K562 (cell line): ENCODE measurements around the gene HOXB5. TPM values are rescaled to one million over a fixed set of nuclear protein-coding genes. Genes with fewer than 3 reads are reported as not detected.

Source experiments
- ATAC-seq: fragments of 200-7000 bp; cut with Tn5 transposase; 3 replicates; pipeline ENCODE4 v1.9.1; 2020; ENCODE audit warnings: moderate library complexity
- BruUV-seq: library from RNA; stranded (reverse); fragments of 400-500 nt; replicated peaks from 2 replicates; lab custom pipeline; 2021; lab: Mats Ljungman, UMichigan
- CTCF ChIA-PET: fragments of 300-600 bp; formaldehyde crosslinking; extraction: SDS; loops from one replicate; lab custom pipeline; 2021; ENCODE audit warnings: low intra/inter-chr PET ratio; lab: Yijun Ruan, JAX
- POLR2A ChIA-PET: fragments of 300-600, 350-650 bp; sonication (Branson Sonifier 250); formaldehyde crosslinking; extraction: SDS; loops from one replicate; lab custom pipeline; 2021; ENCODE audit warnings: antibody characterized with exemption, inconsistent platforms; lab: Yijun Ruan, JAX
- DNase-seq, 4 experiments: peaks; one replicate each; pipeline versions ENCODE4 v3.0.0 to v3.0.0-alpha.2; 2011 to 2018; ENCODE audit warnings: low spot score in 3 of 4, mixed read lengths in 3 of 4; ENCODE audit errors: extremely low read depth in 1 of 4
- FAIRE-seq: peaks from 2 replicates; lab custom pipeline; 2011; peaks lifted over from hg19 to GRCh38; lab: Jason Lieb, UNC
- H2AFZ ChIP-seq: 2 replicates; pipeline ENCODE4 v1.6.0; 2011; ENCODE audit warnings: low read depth, low read length, control low read depth, inconsistent platforms
- H3K27ac ChIP-seq: fragments of 200-600 bp; 3 replicates; pipeline ENCODE4 v1.8.0; 2011; ENCODE audit warnings: low read depth, mild to moderate bottlenecking, control low read depth, inconsistent platforms, low read length, moderate library complexity, mixed read lengths; ENCODE audit errors: extremely low read depth
- H3K27me3 ChIP-seq, 2 experiments: fragments of 300-600 bp in 1 of 2; 2 replicates in 1 of 2; 3 replicates in 1 of 2; pipeline versions ENCODE4 v1.6.0 to v1.8.0; 2011; ENCODE audit warnings: inconsistent platforms in 2 of 2, low read length in 2 of 2, mild to moderate bottlenecking in 1 of 2, mixed read lengths in 1 of 2, moderate library complexity in 1 of 2; ENCODE audit not compliant: control insufficient read depth in 2 of 2, insufficient read depth in 2 of 2
- H3K36me3 ChIP-seq: fragments of 300-600 bp; 3 replicates; pipeline ENCODE4 v1.8.0; 2011; ENCODE audit warnings: mild to moderate bottlenecking, low read length, inconsistent platforms; ENCODE audit not compliant: control insufficient read depth, insufficient read depth
- H3K4me1 ChIP-seq, 2 experiments: fragments of 200-600 bp in 1 of 2; replicated peaks in 1 of 2; 2 replicates in 1 of 2; 3 replicates in 1 of 2; pipeline versions ENCODE4 v1.5.1 to v1.8.0; 2011; ENCODE audit warnings: inconsistent platforms in 2 of 2, low read length in 2 of 2, mild to moderate bottlenecking in 1 of 2, mixed read lengths in 1 of 2, moderate library complexity in 1 of 2; ENCODE audit not compliant: control insufficient read depth in 2 of 2, insufficient read depth in 2 of 2
- H3K4me2 ChIP-seq: 2 replicates; pipeline ENCODE4 v1.6.1; 2011; ENCODE audit warnings: low read length, control low read depth, inconsistent platforms, mixed read lengths; ENCODE audit not compliant: insufficient read depth
- H3K4me3 ChIP-seq: fragments of 200-600 bp; sonication (generic), shearing (Covaris generic); 2 replicates; pipeline ENCODE4 v1.5.1; 2016; ENCODE audit warnings: control low read depth, inconsistent platforms
- H3K79me2 ChIP-seq: fragments of 200-600 bp; 3 replicates; pipeline ENCODE4 v1.8.0; 2011; ENCODE audit warnings: low read length, inconsistent platforms; ENCODE audit not compliant: control insufficient read depth, insufficient read depth
- H3K9ac ChIP-seq, 2 experiments: 2 replicates each; pipeline versions ENCODE4 v1.6.0 to v1.6.1; 2011; ENCODE audit warnings: low read depth in 2 of 2, low read length in 2 of 2, control low read depth in 1 of 2, inconsistent platforms in 1 of 2, mild to moderate bottlenecking in 1 of 2, mixed read lengths in 1 of 2; ENCODE audit not compliant: insufficient read depth in 1 of 2
- H3K9me1 ChIP-seq: one replicate; pipeline ENCODE4 v1.6.0; 2011; ENCODE audit warnings: inconsistent platforms, mild to moderate bottlenecking, low read length, moderate library complexity; ENCODE audit not compliant: control insufficient read depth, insufficient read depth
- H3K9me3 ChIP-seq: replicated peaks from 2 replicates; pipeline ENCODE4 v1.5.1; 2011; ENCODE audit warnings: low read depth, low read length, inconsistent platforms; ENCODE audit not compliant: control insufficient read depth, insufficient read depth
- H4K20me1 ChIP-seq: replicated peaks from 2 replicates; pipeline ENCODE4 v1.6.1; 2011; ENCODE audit warnings: low read length, inconsistent platforms, mixed read lengths; ENCODE audit not compliant: control insufficient read depth, insufficient read depth
- BRF2 ChIP-seq: IDR thresholded peaks from 3 replicates; pipeline ENCODE4 v1.6.1; 2011; ENCODE audit warnings: borderline replicate concordance, mild to moderate bottlenecking; ENCODE audit not compliant: insufficient read length, insufficient read depth
- ELK1 ChIP-seq: sonication (generic); formaldehyde crosslinking; IDR thresholded peaks from 2 replicates; pipeline ENCODE4 v1.8.1; 2022; ENCODE audit warnings: missing genetic modification reagents
- ERF ChIP-seq: fragments of 450-650 bp; formaldehyde crosslinking; IDR thresholded peaks from 2 replicates; pipeline ENCODE4 v1.4.0; 2020; ENCODE audit warnings: mild to moderate bottlenecking, mixed read lengths
- FOXK2 ChIP-seq, 2 experiments: fragments of 450-650 bp; IDR thresholded peaks in 1 of 2; conservative IDR thresholded peaks in 1 of 2; 2 replicates each; pipeline ENCODE4 v1.6.1; 2016; ENCODE audit warnings: low read depth in 2 of 2, mild to moderate bottlenecking in 1 of 2
- NCOR1 ChIP-seq: fragments of 450-650 bp; IDR thresholded peaks from 2 replicates; pipeline ENCODE4 v1.6.1; 2016; ENCODE audit warnings: mild to moderate bottlenecking, moderate library complexity
- NR2C1 ChIP-seq, 2 experiments: fragments of 450-650 bp; IDR thresholded peaks; 2 replicates each; pipeline ENCODE4 v1.6.1; 2017; ENCODE audit warnings: mild to moderate bottlenecking in 2 of 2, antibody characterized with exemption in 1 of 2, inconsistent platforms in 1 of 2, missing compliant biosample characterization in 1 of 2, missing genetic modification characterization in 1 of 2
- NR2C2 ChIP-seq, 2 experiments: fragments of 200-800 bp in 1 of 2; sonication (Bioruptor generic) in 1 of 2; sonication (generic) in 1 of 2; formaldehyde crosslinking in 1 of 2; IDR thresholded peaks; 2 replicates each; pipeline versions ENCODE4 v1.6.1 to v1.8.0; 2016 to 2022; ENCODE audit warnings: mild to moderate bottlenecking in 1 of 2, missing compliant biosample characterization in 1 of 2, missing genetic modification characterization in 1 of 2, missing genetic modification reagents in 1 of 2
- RBM25 ChIP-seq: fragments of 200-400 bp; formaldehyde crosslinking; IDR thresholded peaks from 2 replicates; pipeline ENCODE4 v1.6.1; 2018; ENCODE audit warnings: low read length, low read depth, moderate library complexity; ENCODE audit not compliant: severe bottlenecking
- SMAD1 ChIP-seq: fragments of 150-350 bp; IDR thresholded peaks from 2 replicates; pipeline ENCODE4 v1.6.1; 2014; ENCODE audit warnings: low read length, low read depth; ENCODE audit not compliant: partially characterized antibody
- TAL1 ChIP-seq: fragments of 450-650 bp; IDR thresholded peaks from 2 replicates; pipeline ENCODE4 v1.6.1; 2016; ENCODE audit warnings: mild to moderate bottlenecking
- TCF15 ChIP-seq: fragments of 250-450 bp; sonication (Bioruptor Pico); IDR thresholded peaks from 2 replicates; pipeline ENCODE4 v1.8.0; 2022; ENCODE audit warnings: moderate library complexity, mild to moderate bottlenecking, inconsistent platforms
- XRCC5 ChIP-seq: fragments of 200-400 bp; formaldehyde crosslinking; IDR thresholded peaks from 2 replicates; pipeline ENCODE4 v1.6.1; 2017; ENCODE audit warnings: low read depth, mild to moderate bottlenecking, low read length
- YY1 ChIP-seq, 3 experiments: IDR thresholded peaks; 2 replicates each; pipeline ENCODE4 v1.6.1; 2011; ENCODE audit warnings: low read length in 2 of 3, mild to moderate bottlenecking in 2 of 3, moderate library complexity in 2 of 3, borderline replicate concordance in 1 of 3, control low read depth in 1 of 3, low read depth in 1 of 3; ENCODE audit not compliant: insufficient read depth in 3 of 3, insufficient replicate concordance in 2 of 3, control insufficient read depth in 1 of 3, insufficient read length in 1 of 3; ENCODE audit errors: extremely low read depth in 1 of 3
- ZKSCAN3 ChIP-seq: fragments of 250-450 bp; sonication (Bioruptor Pico); IDR thresholded peaks from 2 replicates; pipeline ENCODE4 v1.4.0; 2020
- ZKSCAN8 ChIP-seq: fragments of 200-800 bp; sonication (Bioruptor generic); IDR thresholded peaks from 2 replicates; pipeline ENCODE4 v1.6.1; 2016; ENCODE audit warnings: missing genetic modification characterization, missing compliant biosample characterization
- ZNF23 ChIP-seq: fragments of 250-450 bp; sonication (Bioruptor Pico); IDR thresholded peaks from 2 replicates; pipeline ENCODE4 v1.4.0; 2020; ENCODE audit warnings: mild to moderate bottlenecking
- WGBS: fragments of 100-300 bp; shearing (Covaris generic); methylation state at CpG from one replicate; pipeline ENCODE4 v1.1.6; 2016; ENCODE audit warnings: low coverage, mixed read lengths; ENCODE audit not compliant: insufficient coverage; ENCODE audit errors: missing lambda C conversion rate; 5-methylcytosine and 5-hydroxymethylcytosine counted together
- in situ Hi-C: fragments of 300-500 bp; cut with MboI; formaldehyde crosslinking; loops from 4 replicates; pipeline ENCODE4 v1.15.0; 2018; ENCODE audit warnings: inconsistent platforms, mixed read lengths
- intact Hi-C: fragments of 100-400 bp; cut with micrococcal nuclease; formaldehyde crosslinking; loops from 2 replicates; pipeline ENCODE4 v1.14.2; 2022
- polyA plus RNA-seq, 8 experiments: library from polyadenylated mRNA; depleted of rRNA in 4 of 8; stranded (reverse) in 5 of 8; unstranded in 3 of 8; fragments of >200 nt; fragmentation: Nextera tagmentation in 2 of 8; fragmentation: Illumina TruSeq in 1 of 8; extraction: Ambion mirVana in 2 of 8; extraction: Trizol in 1 of 8; gene quantifications; 2 replicates each; pipeline versions ENCODE4 v1.2.1 to v1.2.3, GENCODE V29; 2011 to 2014; ENCODE audit warnings: inconsistent platforms in 1 of 8, missing spikeins in 1 of 8
- total RNA-seq, 7 experiments: library from RNA; depleted of rRNA in 6 of 7; stranded (reverse); fragments of >200 nt in 6 of 7; fragmentation: Illumina TruSeq in 2 of 7; extraction: Trizol in 2 of 7; gene quantifications; 2 replicates each; pipeline versions ENCODE4 v1.2.1 to v1.2.3, GENCODE V29; 2011 to 2021; ENCODE audit warnings: low replicate concordance in 1 of 7

HOXB5 gene
- total and polyA plus RNA-seq, 9 of the 15 experiments (the other 6 are each of a cell fraction or from before 2014, with no cell fraction given): 0.24 to 2.7 (median 0.65) TPM

GRCh38 chr17:48555258-48556228 is 38.0 kb downstream of the HOXB5 start:
- Histone ChIP-seq H2AFZ (peak overlapping the region; percentile 64; the same call in 1 of the 2 replicates), H3K4me3 (peak overlapping the region; percentile 30), H3K9me1 (no peaks in the 10 kb centered on the region), H3K27ac (peak overlapping the region; percentile 93), H3K79me2 (peaks cover 49% of the 10 kb centered on the region), H3K27me3 (no peaks in the 10 kb centered on the region), H4K20me1 (no peaks in the 10 kb centered on the region), H3K4me1 (peaks cover 47 to 56% of the 10 kb centered on the region in 2 experiments), H3K4me2 (peak overlapping the region; percentile 79), H3K9me3 (no peaks in the 10 kb centered on the region), H3K36me3 (peaks cover 73% of the 10 kb centered on the region; the same call in 2 of the 3 replicates), H3K9ac (peak overlapping the region; percentile 57 to 90)
- 0% methylated on average over 9 of the region's 36 CpGs for WGBS
- peak; percentile 83 for ATAC-seq
- intact Hi-C loops: no loop called here
- peak; percentile 98 for FAIRE-seq
- POLR2A ChIA-PET: interaction anchor here (0.7 to 3.4 kb wide), 9 partner anchors 9 to 1266 kb away, joined by 3 to 21 read pairs (median 4); no protein-coding TSS in a partner anchor
- peak; percentile 75 to 93 (median 84) for DNase-seq
- no TSS peak for BruUV-seq
- CTCF ChIA-PET: no interaction called here
- in situ Hi-C loops: no loop called here
- TF ChIP-seq TAL1 (peak; percentile 6; the same call in 1 of the 2 replicates), ZNF23 (CRISPR knock-in tag) (no peak), ERF (CRISPR knock-in tag) (0 out of 2 replicates have a peak, but pooled peaks have one; percentile 20), BRF2 (no peak), NCOR1 (peak; percentile 80), NR2C1 (IDR thresholded peaks at IDR 0.05) (peak; percentile 42; the same call in 1 of the 2 replicates), NR2C1 (tag; IDR thresholded peaks at IDR 0.05) (peak; percentile 56; the same call in 1 of the 2 replicates), ZKSCAN8 (CRISPR knock-in tag) (0 out of 2 replicates have a peak, but pooled peaks have one; percentile 43), XRCC5 (0 out of 2 replicates have a peak, but pooled peaks have one; percentile 39), SMAD1 (peak; percentile 72), FOXK2 (conservative IDR thresholded peaks at IDR 0.05 in 1 of 2, IDR thresholded peaks at IDR 0.05 in 1 of 2; ENCODE audit: low read depth in 2 of 2) (peak; percentile 17 to 73; a peak in 1 of 4 replicates), RBM25 (peak; percentile 10), ELK1 (no peak), NR2C2 (CRISPR knock-in tag; IDR thresholded peaks at IDR 0.05) (no peak), NR2C2 (tag; IDR thresholded peaks at IDR 0.05) (peak; percentile 87), TCF15 (CRISPR knock-in tag) (no peak), YY1 (IDR thresholded peaks at IDR 0.05; ENCODE audit: borderline replicate concordance in 1 of 3, control insufficient read depth in 1 of 3, extremely low read depth in 1 of 3, insufficient read depth in 3 of 3, insufficient read length in 1 of 3, insufficient replicate concordance in 2 of 3, low read depth in 1 of 3, low read length in 2 of 3) (peak in 1 of 3 experiments; percentile 85), ZKSCAN3 (CRISPR knock-in tag) (no peak)
